VCaP (cell line): ENCODE data around the gene TNNT1.
"Not testable (repeated sequence)": the region's sequence is repeated elsewhere in the genome, so short reads cannot be mapped to it uniquely, and the experiment has no call there.

Source experiments
- H3K27ac ChIP-seq: fragments of 450-650 bp; 2 replicates; pipeline ENCODE4 v1.5.1; 2017
- CTCF ChIP-seq: fragments of 450-650 bp; conservative IDR thresholded peaks from 2 replicates; pipeline ENCODE4 v1.5.1; 2017; ENCODE audit warnings: mild to moderate bottlenecking, moderate library complexity

The TNNT1 gene

GRCh38 chr19:55112246-55112776 is 36.7 kb downstream of the TNNT1 start:
- no peak overlapping the region for H3K27ac ChIP-seq
- no peak for TF ChIP-seq CTCF

GRCh38 chr19:55111238-55111831 is 37.7 kb downstream of the TNNT1 start:
- TF ChIP-seq CTCF, result no peak
- H3K27ac ChIP-seq, result no peak overlapping the region

- TF ChIP-seq CTCF, result no peak
- H3K27ac ChIP-seq, result no peak overlapping the region
These were observed 39.3 kb downstream of the TNNT1 start for GRCh38 chr19:55109527-55110291.

GRCh38 chr19:55107252-55107651 is 41.8 kb downstream of the TNNT1 start:
- H3K27ac ChIP-seq, result not testable (repeated sequence)

GRCh38 chr19:55106591-55106990 is 42.4 kb downstream of the TNNT1 start:
- H3K27ac ChIP-seq, result no peak overlapping the region
- no peak for TF ChIP-seq CTCF

- no peak for TF ChIP-seq CTCF
- no peak overlapping the region for H3K27ac ChIP-seq
These were observed 43.8 kb downstream of the TNNT1 start for GRCh38 chr19:55105237-55105636.

- no peak for TF ChIP-seq CTCF
- H3K27ac ChIP-seq, result no peak overlapping the region
These were observed 45.8 kb downstream of the TNNT1 start for GRCh38 chr19:55103190-55103589.

GRCh38 chr19:55101261-55101660 is 47.7 kb downstream of the TNNT1 start:
- TF ChIP-seq CTCF, result no peak
- no peak overlapping the region for H3K27ac ChIP-seq
